MM.1S (cell line): ENCODE data around the gene RNLS.

Source experiments
- CTCF ChIP-seq: fragments of 300-600 bp; sonication (generic); IDR thresholded peaks from 2 replicates; pipeline ENCODE4 v1.5.1; 2016; ENCODE audit warnings: antibody characterized with exemption, low read length, mixed read lengths
- EZH2 ChIP-seq: fragments of 300-600 bp; sonication (generic); optimal IDR thresholded peaks from 2 replicates; pipeline ENCODE3; 2017; ENCODE audit warnings: low read depth, mild to moderate bottlenecking, antibody characterized with exemption, low read length, mixed read lengths
- EZH2phosphoT487 ChIP-seq: fragments of 300-600 bp; sonication (generic); IDR thresholded peaks from 2 replicates; pipeline ENCODE4 v1.6.1; 2018; ENCODE audit warnings: antibody characterized with exemption, low read length

GRCh38 chr10:88583584-88583957 lies 453 bp upstream of the RNLS start:
- TF ChIP-seq CTCF (no peak), EZH2 (no peak), EZH2phosphoT487 (no peak)
